SU-DHL-6 (cell line): ENCODE data around the gene GRIK4.

Source experiments
- H2AFZ ChIP-seq: fragments of 200-600 bp; sonication (generic); 2 replicates; pipeline ENCODE4 v1.6.1; 2014; ENCODE audit warnings: low read depth, mild to moderate bottlenecking, moderate library complexity, mixed read lengths, antibody characterized with exemption, low read length; ENCODE audit not compliant: severe bottlenecking
- H3F3A ChIP-seq: fragments of 200-600 bp; shearing (Covaris generic); 2 replicates; pipeline ENCODE4 v1.6.0; 2016; ENCODE audit warnings: antibody characterized with exemption, mild to moderate bottlenecking; ENCODE audit not compliant: insufficient read depth
- H3K27ac ChIP-seq: fragments of 200-600 bp; sonication (generic); 2 replicates; pipeline ENCODE4 v1.5.1; 2016; ENCODE audit warnings: low read depth, mild to moderate bottlenecking, low read length, moderate library complexity, mixed read lengths
- H3K27me3 ChIP-seq: fragments of 200-600 bp; sonication (generic), shearing (Covaris generic); 2 replicates; pipeline ENCODE4 v1.6.0; 2014; ENCODE audit warnings: mild to moderate bottlenecking, low read length
- H3K36me3 ChIP-seq: fragments of 200-600 bp; sonication (generic); 2 replicates; pipeline ENCODE4 v1.6.1; 2014; ENCODE audit warnings: mild to moderate bottlenecking, low read length, mixed read lengths
- H3K4me2 ChIP-seq: fragments of 300-600, 200-600 bp; shearing (Covaris generic), sonication (generic); 2 replicates; pipeline ENCODE4 v1.6.0; 2014; ENCODE audit warnings: low read length, low read depth, mild to moderate bottlenecking; ENCODE audit not compliant: poor library complexity, severe bottlenecking
- H3K4me3 ChIP-seq: fragments of 200-600 bp; sonication (generic); 2 replicates; pipeline ENCODE4 v1.5.1; 2014; ENCODE audit warnings: antibody characterized with exemption, low read length, mild to moderate bottlenecking, mixed read lengths; ENCODE audit not compliant: insufficient read depth, poor library complexity, severe bottlenecking
- H3K79me2 ChIP-seq: fragments of 200-600 bp; sonication (generic); 2 replicates; pipeline ENCODE4 v1.6.1; 2014; ENCODE audit warnings: mild to moderate bottlenecking, low read length, moderate library complexity; ENCODE audit not compliant: insufficient read depth
- H3K9ac ChIP-seq: fragments of 200-600 bp; sonication (generic); 2 replicates; pipeline ENCODE4 v1.7.0; 2014; ENCODE audit warnings: mild to moderate bottlenecking, low read length
- H3K9me2 ChIP-seq: fragments of 200-600 bp; sonication (generic); replicated peaks from 2 replicates; pipeline ENCODE4 v1.6.1; 2014; ENCODE audit warnings: low read length; ENCODE audit not compliant: insufficient read depth
- H3K9me3 ChIP-seq: fragments of 200-600 bp; sonication (generic); 2 replicates; pipeline ENCODE4 v1.6.1; 2014; ENCODE audit warnings: low read length, mixed read lengths; ENCODE audit not compliant: insufficient read depth
- H4K20me1 ChIP-seq: fragments of 200-600 bp; sonication (generic); 2 replicates; pipeline ENCODE4 v1.6.1; 2014; ENCODE audit warnings: low read depth, mild to moderate bottlenecking, antibody characterized with exemption, low read length, moderate library complexity, mixed read lengths
- CTCF ChIP-seq: fragments of 200-600 bp; sonication (generic); IDR thresholded peaks from one replicate; pipeline ENCODE4 v1.5.1; 2017; ENCODE audit warnings: antibody characterized with exemption, mild to moderate bottlenecking, low read length, moderate library complexity; ENCODE audit not compliant: insufficient read depth, poor library complexity, severe bottlenecking
- EZH2phosphoT487 ChIP-seq: fragments of 200-600 bp; sonication (generic), shearing (Covaris generic); conservative IDR thresholded peaks from 2 replicates; pipeline ENCODE4 v1.6.1; 2018; ENCODE audit warnings: mild to moderate bottlenecking, antibody characterized with exemption, low read length, moderate library complexity, mixed read lengths

Gene GRIK4

GRCh38 chr11:120971825-120972224, 460.3 kb downstream of the GRIK4 start:
- Histone ChIP-seq H3F3A (no peaks in the 10 kb centered on the region), H3K27ac (no peak overlapping the region), H3K4me2 (no peak overlapping the region), H3K4me3 (no peak overlapping the region), H3K36me3 (no peaks in the 10 kb centered on the region), H3K27me3 (no peaks in the 10 kb centered on the region), H4K20me1 (no peaks in the 10 kb centered on the region), H3K79me2 (no peaks in the 10 kb centered on the region), H2AFZ (no peak overlapping the region), H3K9me2 (no peaks in the 10 kb centered on the region), H3K9ac (no peak overlapping the region), H3K9me3 (no peaks in the 10 kb centered on the region)
- TF ChIP-seq EZH2phosphoT487 (no peak), CTCF (no peak)

- Histone ChIP-seq H2AFZ (no peak overlapping the region), H3K27me3 (no peaks in the 10 kb centered on the region), H3K9me3 (no peaks in the 10 kb centered on the region), H3K9ac (no peak overlapping the region), H3K79me2 (no peaks in the 10 kb centered on the region), H3K27ac (no peak overlapping the region), H3K4me3 (no peak overlapping the region), H3K36me3 (no peaks in the 10 kb centered on the region), H3F3A (no peaks in the 10 kb centered on the region), H3K4me2 (no peak overlapping the region), H4K20me1 (no peaks in the 10 kb centered on the region), H3K9me2 (no peaks in the 10 kb centered on the region)
- no peak for TF ChIP-seq CTCF
- no peak for TF ChIP-seq EZH2phosphoT487
Measured at GRCh38 chr11:120972621-120973020, 461.1 kb downstream of the GRIK4 start.

- Histone ChIP-seq H3K9me3 (no peaks in the 10 kb centered on the region), H3K4me2 (no peak overlapping the region), H3F3A (no peaks in the 10 kb centered on the region), H2AFZ (no peak overlapping the region), H3K4me3 (no peak overlapping the region), H3K27me3 (no peaks in the 10 kb centered on the region), H3K9me2 (no peaks in the 10 kb centered on the region), H4K20me1 (no peaks in the 10 kb centered on the region), H3K36me3 (no peaks in the 10 kb centered on the region), H3K9ac (no peak overlapping the region), H3K79me2 (no peaks in the 10 kb centered on the region), H3K27ac (no peak overlapping the region)
- TF ChIP-seq CTCF (no peak), EZH2phosphoT487 (no peak)
Measured at GRCh38 chr11:120973501-120973900, 462.0 kb downstream of the GRIK4 start.
